ENCODE data around the gene C22orf42. TPM values are rescaled to one million over a fixed set of nuclear protein-coding genes. Genes with fewer than 3 reads are reported as not detected.
"Not testable (repeated sequence)": the region's sequence is repeated elsewhere in the genome, so short reads cannot be mapped to it uniquely, and the experiment has no call there.

The C22orf42 gene
- total RNA-seq, 1 experiment from 2014 or later = not detected

DNA sequence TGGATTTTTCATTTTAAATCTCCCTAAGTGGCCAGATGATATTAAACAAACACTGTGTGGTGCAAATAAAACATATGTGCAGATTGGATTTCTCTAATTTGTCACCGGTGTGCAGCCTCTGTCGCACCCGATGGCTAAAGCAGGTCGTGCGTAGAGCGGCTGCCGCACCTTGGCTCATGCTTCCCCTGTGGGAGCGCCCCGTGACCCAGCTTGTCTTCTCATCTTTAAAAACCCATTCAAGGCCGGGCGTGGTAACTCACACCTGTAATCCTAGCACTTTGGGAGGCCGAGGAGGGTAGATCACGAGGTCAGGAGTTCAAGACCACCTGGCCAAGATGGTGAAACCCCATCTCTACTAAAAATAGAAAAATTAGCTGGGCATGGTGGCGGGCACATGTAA lies 24.3 kb downstream of the C22orf42 start:
- H3K36me3 Mint-ChIP-seq (ENCODE audit: insufficient read depth, unreplicated experiment); H3K4me3 Mint-ChIP-seq (ENCODE audit: unreplicated experiment); BruUV-seq (replicated peaks); intact Hi-C loops (cut with micrococcal nuclease); H3K27me3 Mint-ChIP-seq (ENCODE audit: insufficient read depth, unreplicated experiment); DNase-seq (ENCODE audit: unreplicated experiment); H3K27ac Mint-ChIP-seq (ENCODE audit: low read depth, unreplicated experiment); H3K9me3 Mint-ChIP-seq (ENCODE audit: unreplicated experiment): not testable (repeated sequence)
- POLR2A ChIA-PET = interaction anchor here (0.7 to 1.4 kb wide), 2 partner anchors 20 to 29 kb away, joined by 3 read pairs; no protein-coding TSS in a partner anchor
- H3K4me1 Mint-ChIP-seq (ENCODE audit: insufficient read depth, unreplicated experiment) = peaks cover 31% of the 10 kb centered on the region
- CTCF ChIA-PET = interaction anchor here (0.6 to 0.7 kb wide), 2 partner anchors 268 to 474 kb away, joined by 3 read pairs; no protein-coding TSS in a partner anchor

GRCh38 chr22:32132783-32133182 lies 26.3 kb downstream of the C22orf42 start:
- Mint-ChIP-seq H3K9me3 (ENCODE audit: unreplicated experiment) (no peaks in the 10 kb centered on the region), H3K4me1 (ENCODE audit: insufficient read depth, unreplicated experiment) (peaks cover 18% of the 10 kb centered on the region), H3K36me3 (ENCODE audit: insufficient read depth, unreplicated experiment) (no peaks in the 10 kb centered on the region), H3K27me3 (ENCODE audit: insufficient read depth, unreplicated experiment) (no peaks in the 10 kb centered on the region), H3K4me3 (ENCODE audit: unreplicated experiment) (no peak overlapping the region), H3K27ac (ENCODE audit: low read depth, unreplicated experiment) (no peak overlapping the region)
- no peak for DNase-seq (ENCODE audit: unreplicated experiment)
- TF ChIP-seq, protein P1, sequence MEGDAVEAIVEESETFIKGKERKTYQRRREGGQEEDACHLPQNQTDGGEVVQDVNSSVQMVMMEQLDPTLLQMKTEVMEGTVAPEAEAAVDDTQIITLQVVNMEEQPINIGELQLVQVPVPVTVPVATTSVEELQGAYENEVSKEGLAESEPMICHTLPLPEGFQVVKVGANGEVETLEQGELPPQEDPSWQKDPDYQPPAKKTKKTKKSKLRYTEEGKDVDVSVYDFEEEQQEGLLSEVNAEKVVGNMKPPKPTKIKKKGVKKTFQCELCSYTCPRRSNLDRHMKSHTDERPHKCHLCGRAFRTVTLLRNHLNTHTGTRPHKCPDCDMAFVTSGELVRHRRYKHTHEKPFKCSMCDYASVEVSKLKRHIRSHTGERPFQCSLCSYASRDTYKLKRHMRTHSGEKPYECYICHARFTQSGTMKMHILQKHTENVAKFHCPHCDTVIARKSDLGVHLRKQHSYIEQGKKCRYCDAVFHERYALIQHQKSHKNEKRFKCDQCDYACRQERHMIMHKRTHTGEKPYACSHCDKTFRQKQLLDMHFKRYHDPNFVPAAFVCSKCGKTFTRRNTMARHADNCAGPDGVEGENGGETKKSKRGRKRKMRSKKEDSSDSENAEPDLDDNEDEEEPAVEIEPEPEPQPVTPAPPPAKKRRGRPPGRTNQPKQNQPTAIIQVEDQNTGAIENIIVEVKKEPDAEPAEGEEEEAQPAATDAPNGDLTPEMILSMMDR (IDR thresholded peaks at IDR 0.05; ENCODE audit: unreplicated experiment) = no peak
- intact Hi-C loops (cut with micrococcal nuclease) = no loop called here
- ChIA-PET CTCF (interaction anchor here (0.6 to 0.7 kb wide), 2 partner anchors 17 to 74 kb away, joined by 3 to 4 read pairs; no protein-coding TSS in a partner anchor), POLR2A (no interaction called here)
- no TSS peak for BruUV-seq (replicated peaks)

- Mint-ChIP-seq H3K4me3 (ENCODE audit: unreplicated experiment) (no peak overlapping the region), H3K27me3 (ENCODE audit: insufficient read depth, unreplicated experiment) (no peaks in the 10 kb centered on the region), H3K27ac (ENCODE audit: low read depth, unreplicated experiment) (no peak overlapping the region), H3K4me1 (ENCODE audit: insufficient read depth, unreplicated experiment) (peaks cover 13% of the 10 kb centered on the region), H3K36me3 (ENCODE audit: insufficient read depth, unreplicated experiment) (no peaks in the 10 kb centered on the region), H3K9me3 (ENCODE audit: unreplicated experiment) (no peaks in the 10 kb centered on the region)
- intact Hi-C loops (cut with micrococcal nuclease) = no loop called here
- ChIA-PET POLR2A (no interaction called here), CTCF (no interaction called here)
- TF ChIP-seq, protein P1 (IDR thresholded peaks at IDR 0.05; ENCODE audit: unreplicated experiment) = no peak
- DNase-seq (ENCODE audit: unreplicated experiment) = no peak
- BruUV-seq (replicated peaks) = no TSS peak
Measured at GRCh38 chr22:32132126-32132525, 27.0 kb downstream of the C22orf42 start.

DNA sequence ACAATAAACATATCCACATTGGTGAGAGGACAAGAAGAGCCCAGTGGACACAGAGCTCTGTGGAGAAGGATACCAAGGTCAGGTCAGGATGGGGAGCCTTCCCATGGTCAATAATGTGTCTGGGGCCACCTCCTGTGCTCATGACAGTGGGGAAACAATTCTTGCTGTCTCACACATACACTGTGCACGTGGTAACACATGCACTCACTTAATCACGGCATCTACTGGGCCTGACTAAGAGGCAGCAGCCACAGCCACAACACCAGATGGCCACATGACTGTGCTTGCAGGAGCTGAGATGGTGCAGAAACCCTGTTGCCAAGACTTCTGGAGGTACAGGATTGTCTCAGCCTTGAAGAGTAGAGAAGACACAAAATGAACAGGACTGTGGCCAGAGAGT lies 28.6 kb downstream of the C22orf42 start:
- DNase-seq (ENCODE audit: unreplicated experiment) = no peak
- Mint-ChIP-seq H3K27ac (ENCODE audit: low read depth, unreplicated experiment) (no peak overlapping the region), H3K9me3 (ENCODE audit: unreplicated experiment) (no peaks in the 10 kb centered on the region), H3K4me3 (ENCODE audit: unreplicated experiment) (no peak overlapping the region), H3K27me3 (ENCODE audit: insufficient read depth, unreplicated experiment) (no peaks in the 10 kb centered on the region), H3K36me3 (ENCODE audit: insufficient read depth, unreplicated experiment) (no peaks in the 10 kb centered on the region), H3K4me1 (ENCODE audit: insufficient read depth, unreplicated experiment) (peaks cover 5% of the 10 kb centered on the region)
- intact Hi-C loops (cut with micrococcal nuclease) = no loop called here
- TF ChIP-seq, protein P1 (IDR thresholded peaks at IDR 0.05; ENCODE audit: unreplicated experiment) = no peak
- ChIA-PET CTCF (interaction anchor here (0.6 kb wide), 1 partner anchor 49 kb away, joined by 3 read pairs; no protein-coding TSS in a partner anchor), POLR2A (no interaction called here)
- no TSS peak for BruUV-seq (replicated peaks)

- H3K27me3 Mint-ChIP-seq (ENCODE audit: insufficient read depth, unreplicated experiment) = no peaks in the 10 kb centered on the region
- POLR2A ChIA-PET = interaction anchor here (0.6 kb wide), 1 partner anchor 109 kb away, joined by 5 read pairs; no protein-coding TSS in a partner anchor
- no peak for DNase-seq (ENCODE audit: unreplicated experiment)
- no TSS peak for BruUV-seq (replicated peaks)
- TF ChIP-seq, protein P1 (IDR thresholded peaks at IDR 0.05; ENCODE audit: unreplicated experiment) = peak; percentile 12
- no peaks in the 10 kb centered on the region for H3K36me3 Mint-ChIP-seq (ENCODE audit: insufficient read depth, unreplicated experiment)
- CTCF ChIA-PET = interaction anchor here (0.6 kb wide), 1 partner anchor 345 kb away, joined by 4 read pairs; no protein-coding TSS in a partner anchor
- H3K27ac Mint-ChIP-seq (ENCODE audit: low read depth, unreplicated experiment) = no peak overlapping the region
- no peak overlapping the region for H3K4me3 Mint-ChIP-seq (ENCODE audit: unreplicated experiment)
- no peaks in the 10 kb centered on the region for H3K4me1 Mint-ChIP-seq (ENCODE audit: insufficient read depth, unreplicated experiment)
- no peaks in the 10 kb centered on the region for H3K9me3 Mint-ChIP-seq (ENCODE audit: unreplicated experiment)
- intact Hi-C loops (cut with micrococcal nuclease) = no loop called here
Measured at GRCh38 chr22:32127904-32128303, 31.2 kb downstream of the C22orf42 start.

Measured in MCF 10A (cell line).